Measurements from ENCODE around the gene MEGF11. TPM values are rescaled to one million over a fixed set of nuclear protein-coding genes. Genes with fewer than 3 reads are reported as not detected.

MEGF11 gene
- total RNA-seq, 6 experiments from 2014 or later, result not detected

DNA sequence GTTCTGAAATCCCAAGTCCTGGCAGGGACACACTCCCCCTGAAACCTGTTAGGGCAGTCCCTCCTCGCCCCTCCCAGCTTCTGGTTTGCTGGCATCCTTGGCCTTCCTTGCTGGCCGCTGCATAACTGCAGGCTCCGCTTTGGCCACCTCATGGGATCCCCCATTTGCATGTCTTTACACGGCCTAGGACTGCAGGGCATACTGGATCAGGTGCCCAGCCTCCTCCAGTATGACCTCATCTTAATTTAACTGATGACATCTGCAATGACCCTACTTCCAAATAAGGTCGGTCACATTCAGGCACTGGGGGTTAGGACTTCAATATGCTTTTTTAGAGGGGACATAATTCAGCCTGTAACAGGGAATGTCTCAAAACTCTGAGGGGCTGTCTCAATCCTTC lies 210.9 kb downstream of the MEGF11 start:
- Mint-ChIP-seq H3K27me3 (ENCODE audit: insufficient read depth) (peaks cover 56% of the 10 kb centered on the region), H3K4me3 (no peak overlapping the region), H3K27ac (no peak overlapping the region), H3K36me3 (ENCODE audit: low read depth) (no peaks in the 10 kb centered on the region), H3K9me3 (no peaks in the 10 kb centered on the region), H3K4me1 (ENCODE audit: low read depth) (peaks cover 10% of the 10 kb centered on the region)
- TF ChIP-seq, protein P1, sequence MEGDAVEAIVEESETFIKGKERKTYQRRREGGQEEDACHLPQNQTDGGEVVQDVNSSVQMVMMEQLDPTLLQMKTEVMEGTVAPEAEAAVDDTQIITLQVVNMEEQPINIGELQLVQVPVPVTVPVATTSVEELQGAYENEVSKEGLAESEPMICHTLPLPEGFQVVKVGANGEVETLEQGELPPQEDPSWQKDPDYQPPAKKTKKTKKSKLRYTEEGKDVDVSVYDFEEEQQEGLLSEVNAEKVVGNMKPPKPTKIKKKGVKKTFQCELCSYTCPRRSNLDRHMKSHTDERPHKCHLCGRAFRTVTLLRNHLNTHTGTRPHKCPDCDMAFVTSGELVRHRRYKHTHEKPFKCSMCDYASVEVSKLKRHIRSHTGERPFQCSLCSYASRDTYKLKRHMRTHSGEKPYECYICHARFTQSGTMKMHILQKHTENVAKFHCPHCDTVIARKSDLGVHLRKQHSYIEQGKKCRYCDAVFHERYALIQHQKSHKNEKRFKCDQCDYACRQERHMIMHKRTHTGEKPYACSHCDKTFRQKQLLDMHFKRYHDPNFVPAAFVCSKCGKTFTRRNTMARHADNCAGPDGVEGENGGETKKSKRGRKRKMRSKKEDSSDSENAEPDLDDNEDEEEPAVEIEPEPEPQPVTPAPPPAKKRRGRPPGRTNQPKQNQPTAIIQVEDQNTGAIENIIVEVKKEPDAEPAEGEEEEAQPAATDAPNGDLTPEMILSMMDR (IDR thresholded peaks at IDR 0.05), result no peak
- no peak for DNase-seq

DNA sequence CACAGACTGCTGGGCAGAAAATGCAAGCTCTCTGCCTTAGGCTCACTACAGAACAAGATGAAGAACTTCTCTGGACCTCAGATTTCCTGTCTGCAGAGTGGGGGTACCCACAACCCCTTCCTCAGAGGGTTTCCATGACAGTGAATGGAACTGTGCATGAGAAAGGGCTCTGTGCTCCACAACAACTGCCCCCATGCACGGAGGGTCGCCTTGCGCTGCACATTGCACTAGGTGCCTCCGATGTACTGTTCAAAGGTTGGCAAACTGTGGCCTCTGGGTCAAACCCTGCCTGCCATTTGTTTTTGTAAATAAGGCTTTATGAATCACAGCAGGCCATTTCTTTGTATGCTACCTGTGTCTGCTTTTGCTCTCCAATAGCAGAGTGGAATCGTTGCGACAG lies 212.3 kb downstream of the MEGF11 start:
- no peak overlapping the region for H3K27ac Mint-ChIP-seq
- H3K4me1 Mint-ChIP-seq (ENCODE audit: low read depth), result peaks cover 10% of the 10 kb centered on the region
- peaks cover 52% of the 10 kb centered on the region for H3K27me3 Mint-ChIP-seq (ENCODE audit: insufficient read depth)

DNA sequence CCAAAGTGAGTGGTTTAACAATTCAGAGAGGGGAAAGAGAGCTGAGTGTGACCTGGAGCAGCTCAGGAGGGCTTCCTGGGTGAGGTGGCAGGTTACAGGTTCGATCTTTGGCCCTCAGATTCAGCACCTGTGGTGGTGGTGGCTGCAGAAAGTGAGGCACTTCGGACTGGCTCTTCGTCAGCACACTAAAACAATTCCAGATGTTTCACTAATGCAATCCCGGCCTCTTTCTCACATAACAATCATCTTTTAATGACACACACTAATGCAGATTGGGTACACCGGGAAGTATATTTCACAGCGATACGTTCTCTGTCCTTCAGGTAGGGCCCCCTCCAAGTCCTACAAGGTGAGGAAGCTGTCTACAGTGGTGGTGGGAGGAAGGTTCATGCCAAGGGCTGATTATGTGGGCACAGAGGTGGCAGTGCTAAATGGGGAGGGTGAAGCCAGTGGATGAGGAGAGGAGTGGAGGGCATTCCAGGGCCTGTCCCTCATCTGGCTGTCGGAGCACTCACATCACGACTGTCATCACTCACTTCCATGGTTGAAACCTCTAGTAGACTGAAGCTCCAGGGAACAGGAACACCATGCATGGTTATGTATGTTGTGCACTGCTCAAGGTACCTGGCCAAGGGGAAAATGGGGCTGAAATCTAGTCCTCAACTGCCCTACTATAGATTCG lies 213.2 kb downstream of the MEGF11 start:
- peaks cover 10% of the 10 kb centered on the region for H3K4me1 Mint-ChIP-seq (ENCODE audit: low read depth)

More for the DNA sequence above, 212.3 kb downstream of the MEGF11 start:
- no peaks in the 10 kb centered on the region for H3K36me3 Mint-ChIP-seq (ENCODE audit: low read depth)
- no peak overlapping the region for H3K4me3 Mint-ChIP-seq
- TF ChIP-seq, protein P1 (IDR thresholded peaks at IDR 0.05), result no peak
- H3K9me3 Mint-ChIP-seq, result no peaks in the 10 kb centered on the region
- DNase-seq, result no peak

DNA sequence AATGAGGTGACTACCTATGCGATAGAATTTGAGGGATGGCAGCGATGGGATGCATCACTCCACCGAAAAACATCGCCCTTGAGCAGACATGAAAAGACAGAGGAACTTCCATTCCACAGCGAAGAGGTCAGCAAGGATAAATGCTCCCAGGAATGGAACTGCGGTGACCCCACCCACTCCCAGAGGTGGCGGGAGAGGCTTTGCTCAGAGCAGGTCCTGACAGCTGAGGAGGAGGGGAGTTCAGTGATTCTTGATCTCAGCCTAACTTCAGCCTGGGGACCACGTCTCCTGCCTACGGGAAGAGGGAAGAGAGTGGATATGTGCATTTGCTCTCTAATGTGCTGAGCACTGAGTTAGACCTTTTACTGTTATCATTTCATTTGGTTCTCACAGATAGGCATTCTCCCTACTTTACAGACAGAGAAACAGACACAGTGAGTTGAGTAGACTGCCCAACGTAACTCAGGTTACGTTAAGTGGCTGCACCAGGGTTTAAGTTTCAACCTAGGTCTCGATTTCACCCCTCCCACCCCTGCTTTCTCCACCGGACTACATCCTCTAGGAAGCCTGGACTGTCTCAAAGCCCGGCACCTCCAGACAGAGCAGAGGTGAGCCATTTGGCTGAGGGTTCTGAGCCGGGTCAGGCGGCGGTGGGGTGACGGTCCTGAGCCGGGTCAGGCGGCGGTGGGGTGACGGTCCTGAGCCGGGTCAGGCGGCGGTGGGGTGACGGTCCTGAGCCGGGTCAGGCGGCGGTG lies 214.3 kb downstream of the MEGF11 start:
- Mint-ChIP-seq H3K36me3 (ENCODE audit: low read depth) (no peaks in the 10 kb centered on the region), H3K4me1 (ENCODE audit: low read depth) (peaks cover 10% of the 10 kb centered on the region), H3K4me3 (no peak overlapping the region), H3K27ac (no peak overlapping the region), H3K27me3 (ENCODE audit: insufficient read depth) (peaks cover 56% of the 10 kb centered on the region), H3K9me3 (no peaks in the 10 kb centered on the region)
- no peak for DNase-seq
- TF ChIP-seq, protein P1 (IDR thresholded peaks at IDR 0.05), result no peak

More for the DNA sequence above, 213.2 kb downstream of the MEGF11 start:
- H3K27ac Mint-ChIP-seq, result no peak overlapping the region
- no peaks in the 10 kb centered on the region for H3K9me3 Mint-ChIP-seq
- no peak for DNase-seq
- TF ChIP-seq, protein P1 (IDR thresholded peaks at IDR 0.05), result no peak
- H3K36me3 Mint-ChIP-seq (ENCODE audit: low read depth), result no peaks in the 10 kb centered on the region
- no peak overlapping the region for H3K4me3 Mint-ChIP-seq
- H3K27me3 Mint-ChIP-seq (ENCODE audit: insufficient read depth), result peaks cover 52% of the 10 kb centered on the region

DNA sequence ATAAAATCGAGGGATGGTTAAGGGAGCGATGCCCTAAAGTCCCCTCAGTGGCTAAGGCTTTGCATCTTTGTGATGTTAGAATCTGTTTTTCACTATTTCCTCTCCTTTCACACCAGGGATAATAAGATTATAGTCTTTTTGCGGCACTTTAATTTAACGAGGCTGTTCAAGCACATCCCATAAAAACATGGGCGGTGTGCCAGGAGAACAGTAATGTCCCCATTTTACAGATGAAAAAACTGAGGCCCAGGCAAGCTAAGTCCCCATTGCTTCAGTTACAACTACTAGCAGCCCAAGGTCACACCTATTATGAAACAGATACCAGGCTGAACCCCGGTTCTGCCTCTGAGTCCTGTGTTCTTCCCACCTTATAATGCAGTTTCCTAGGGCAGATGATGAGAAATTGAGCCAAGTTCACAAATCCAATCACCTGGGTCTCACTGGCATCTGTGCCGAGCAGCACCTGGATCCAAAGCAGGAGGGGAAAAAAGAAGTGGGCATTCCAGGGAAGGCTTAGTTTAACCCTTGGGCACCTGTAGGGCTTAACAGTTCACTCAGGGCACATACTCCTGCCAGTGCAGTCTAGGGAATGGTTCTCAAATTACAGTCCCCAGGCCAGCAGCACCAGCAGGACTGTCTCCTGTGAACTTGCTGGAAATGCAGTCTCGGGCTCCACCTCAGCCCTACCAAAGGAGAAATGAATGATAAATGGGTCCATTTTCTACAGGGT lies 215.0 kb downstream of the MEGF11 start:
- H3K9me3 Mint-ChIP-seq, result no peaks in the 10 kb centered on the region
- H3K27ac Mint-ChIP-seq, result no peak overlapping the region
- peaks cover 10% of the 10 kb centered on the region for H3K4me1 Mint-ChIP-seq (ENCODE audit: low read depth)
- H3K27me3 Mint-ChIP-seq (ENCODE audit: insufficient read depth), result peaks cover 57% of the 10 kb centered on the region
- no peaks in the 10 kb centered on the region for H3K36me3 Mint-ChIP-seq (ENCODE audit: low read depth)
- TF ChIP-seq, protein P1 (IDR thresholded peaks at IDR 0.05), result no peak
- no peak overlapping the region for H3K4me3 Mint-ChIP-seq
- no peak for DNase-seq

All from HFFc6 (cell line).